ENCODE data around the gene PPP1R2.

Gene PPP1R2

DNA sequence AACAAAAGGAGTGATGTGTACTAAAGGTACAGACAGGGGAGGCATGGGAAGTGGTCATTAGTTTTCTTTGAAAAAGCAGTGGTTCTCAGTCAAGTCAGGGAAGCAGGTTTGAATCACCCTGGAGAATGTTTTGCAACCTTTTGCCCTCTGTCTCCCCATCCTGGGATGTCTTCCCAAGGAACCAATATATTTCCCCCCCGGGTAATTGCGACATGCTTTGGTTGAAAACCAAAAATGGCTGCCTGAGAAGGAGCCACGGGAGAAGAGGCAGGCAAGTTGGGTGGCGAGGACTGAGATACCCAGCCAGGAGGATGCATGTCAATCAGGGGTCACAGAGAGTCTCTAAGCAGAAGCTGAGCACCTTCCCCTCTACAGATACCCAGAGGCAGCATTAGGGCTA lies 20.2 kb upstream of the PPP1R2 start:
- no peak for DNase-seq

DNA sequence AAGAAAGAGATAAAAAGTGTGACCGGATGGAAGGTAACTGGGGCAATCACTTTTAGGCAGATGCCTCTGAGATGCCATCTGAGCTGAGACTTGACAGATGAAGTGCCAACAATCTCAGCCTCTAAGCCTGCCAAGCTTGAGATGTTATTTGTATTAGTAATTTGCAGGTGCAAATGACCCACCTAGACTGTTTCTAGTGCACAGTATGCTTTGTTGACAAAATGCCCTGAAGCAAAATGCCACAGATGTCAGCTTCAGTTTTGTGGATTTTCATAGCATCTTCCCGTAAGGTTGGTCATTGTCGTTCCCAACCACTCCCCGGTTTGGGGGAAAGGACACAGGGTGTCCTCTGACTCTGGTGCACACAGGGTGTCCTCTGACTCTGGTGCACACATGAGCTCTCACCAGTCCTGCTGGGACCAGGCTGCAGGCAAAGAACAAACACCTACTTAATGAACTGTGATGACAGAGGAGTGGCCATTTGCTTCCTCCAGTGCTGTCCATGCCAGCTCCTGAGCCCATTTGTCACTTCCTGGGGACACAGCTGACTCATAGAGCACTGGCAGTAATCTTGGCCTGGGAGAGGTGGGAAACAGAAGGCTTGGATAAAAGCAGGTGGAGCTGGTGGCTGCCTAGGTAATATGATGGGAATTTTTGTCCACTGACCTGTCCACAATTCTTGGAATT lies 16.7 kb upstream of the PPP1R2 start:
- no peak for DNase-seq

DNA sequence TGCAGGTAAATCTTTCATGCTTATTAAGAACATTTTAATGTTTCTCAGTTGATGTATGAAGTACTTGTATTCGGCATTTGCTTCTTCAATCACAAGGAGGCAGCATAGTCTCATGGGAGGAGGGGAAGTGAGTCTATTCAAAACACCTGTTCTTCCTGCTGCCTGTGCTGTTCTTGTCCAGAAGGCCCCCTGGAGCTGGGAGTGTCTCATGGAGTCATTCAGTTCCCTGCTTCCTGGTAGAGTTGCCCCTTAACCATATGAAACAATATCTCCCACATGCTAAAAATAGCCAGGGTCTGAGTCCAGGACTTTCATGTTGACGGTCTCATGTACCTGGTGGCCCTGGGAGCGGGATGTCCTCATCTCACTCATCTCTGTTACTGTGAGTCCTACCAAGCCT lies 15.5 kb upstream of the PPP1R2 start:
- DNase-seq: peak; percentile 88

DNA sequence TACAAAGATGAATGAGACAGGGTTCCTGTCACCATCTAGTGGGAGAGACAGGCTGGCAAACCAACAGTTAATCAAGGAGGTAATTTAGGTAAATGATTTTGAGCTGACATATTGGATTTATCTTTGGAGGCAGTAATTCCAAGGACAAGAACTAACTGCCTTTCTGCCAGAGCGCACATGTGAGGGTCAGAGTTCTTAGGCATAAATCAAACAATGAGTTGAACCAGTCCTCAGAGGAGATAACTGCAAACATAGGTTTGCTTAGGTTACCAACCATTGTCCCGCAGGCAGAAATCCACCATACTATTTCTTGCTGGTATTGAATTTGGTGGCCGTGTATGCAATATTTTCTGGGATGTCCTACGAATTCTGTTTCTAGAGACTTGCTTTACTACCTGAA lies 14.2 kb upstream of the PPP1R2 start:
- DNase-seq: peak; percentile 79

DNA sequence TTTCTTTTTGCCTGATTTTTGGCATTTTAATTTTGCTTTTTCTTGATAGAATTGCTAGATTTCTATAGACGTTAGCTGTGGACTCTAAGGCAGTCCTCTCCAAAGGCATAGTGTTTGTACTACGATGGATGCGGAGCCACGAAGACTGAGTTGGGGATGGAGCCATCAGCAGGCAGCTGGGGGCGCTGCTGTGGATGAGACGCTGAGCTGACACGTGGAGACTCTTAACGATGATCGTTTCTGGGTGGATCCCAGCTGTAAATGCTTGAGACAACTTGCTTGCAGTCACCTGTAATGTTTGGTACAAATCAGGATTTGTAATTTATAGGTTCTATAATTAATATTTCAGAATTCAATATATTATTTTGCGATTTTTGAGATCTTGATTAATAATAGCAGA lies 13.3 kb upstream of the PPP1R2 start:
- DNase-seq: no peak

DNA sequence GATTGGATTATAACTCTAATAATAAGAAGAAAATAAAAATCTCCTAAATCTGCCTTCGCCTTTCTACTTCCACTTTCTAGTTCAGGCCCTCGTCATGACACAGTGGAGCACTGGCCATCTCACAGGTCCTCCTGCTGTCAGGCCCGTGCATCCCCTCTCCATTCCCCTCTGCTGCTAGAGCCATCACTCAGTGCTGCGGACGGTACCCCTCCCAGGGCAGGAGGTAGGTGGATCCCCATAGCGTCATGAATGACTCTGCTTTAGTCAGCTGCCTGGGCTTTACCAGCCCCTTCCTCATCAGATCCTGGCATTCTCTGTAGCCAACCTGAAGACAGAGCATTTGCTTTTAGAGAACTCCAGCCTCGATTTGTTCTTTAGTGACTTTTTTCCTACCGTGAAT lies 12.0 kb upstream of the PPP1R2 start:
- no peak for DNase-seq

DNA sequence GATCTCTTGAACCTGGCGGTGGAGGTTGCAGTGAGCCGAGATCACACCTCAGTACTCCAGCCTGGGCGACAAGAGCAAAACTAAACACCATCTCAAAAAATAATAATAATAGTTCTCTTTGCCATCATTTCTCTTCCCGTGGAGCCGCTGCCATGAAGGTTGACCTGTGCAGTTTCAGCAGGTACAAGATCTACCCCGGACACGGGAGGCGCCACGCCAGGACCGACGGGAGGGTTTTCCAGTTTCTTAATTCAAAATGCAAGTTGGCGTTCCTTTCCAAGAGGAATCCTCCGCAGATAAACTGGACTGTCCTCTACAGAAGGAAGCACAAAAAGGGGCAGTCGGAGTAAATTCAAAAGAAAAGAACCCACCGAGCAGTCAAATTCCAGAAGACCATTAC lies 11.3 kb upstream of the PPP1R2 start:
- DNase-seq: no peak

DNA sequence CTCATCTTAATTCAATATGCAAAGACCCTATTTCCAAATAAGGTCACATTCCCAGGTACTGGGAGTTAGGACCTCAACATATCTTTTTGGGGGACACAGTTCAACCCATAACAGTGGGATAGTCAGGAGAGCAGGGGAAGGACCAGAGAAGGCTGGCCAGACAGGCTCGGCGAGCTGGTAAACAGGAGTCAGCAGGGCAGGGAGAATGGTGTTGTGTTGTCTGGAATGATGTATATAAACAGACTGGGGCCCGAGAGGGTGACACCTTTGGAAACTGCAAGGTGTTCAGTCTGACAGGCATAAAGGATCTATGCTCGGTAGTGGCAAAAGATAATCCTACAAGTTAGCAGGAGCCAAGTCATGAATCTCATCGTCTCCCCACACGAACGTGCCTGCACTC lies 10.1 kb upstream of the PPP1R2 start:
- no peak for DNase-seq

DNA sequence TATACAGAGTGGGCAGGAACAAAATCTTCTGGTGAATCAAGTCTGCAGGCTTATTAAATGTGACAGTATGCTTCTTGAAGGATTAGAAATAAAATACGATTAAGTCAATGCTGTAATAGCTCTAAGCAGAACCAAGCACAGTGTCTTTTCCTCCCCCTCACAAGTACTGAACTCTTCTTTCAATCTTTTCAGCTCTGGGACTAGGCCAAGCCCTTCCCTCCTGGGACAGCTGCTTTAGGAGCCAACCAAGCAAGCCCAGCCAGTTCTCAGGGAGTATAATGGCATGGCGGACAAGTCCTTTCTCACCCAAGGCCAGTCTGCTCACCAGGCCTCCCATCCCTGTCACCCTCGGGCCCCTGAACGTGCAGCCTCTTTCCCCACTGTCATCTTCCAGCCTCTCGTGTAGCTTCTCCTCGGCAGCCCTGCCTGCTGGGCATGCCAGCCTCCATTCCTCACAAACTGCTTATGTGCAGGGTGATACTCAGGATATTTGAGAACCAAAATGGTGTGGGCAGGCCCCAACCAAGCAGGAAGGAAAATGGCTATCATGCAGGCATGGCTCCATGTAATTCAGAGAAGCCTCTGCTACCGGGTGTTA lies 8.4 kb upstream of the PPP1R2 start:
- DNase-seq: peak; percentile 75

DNA sequence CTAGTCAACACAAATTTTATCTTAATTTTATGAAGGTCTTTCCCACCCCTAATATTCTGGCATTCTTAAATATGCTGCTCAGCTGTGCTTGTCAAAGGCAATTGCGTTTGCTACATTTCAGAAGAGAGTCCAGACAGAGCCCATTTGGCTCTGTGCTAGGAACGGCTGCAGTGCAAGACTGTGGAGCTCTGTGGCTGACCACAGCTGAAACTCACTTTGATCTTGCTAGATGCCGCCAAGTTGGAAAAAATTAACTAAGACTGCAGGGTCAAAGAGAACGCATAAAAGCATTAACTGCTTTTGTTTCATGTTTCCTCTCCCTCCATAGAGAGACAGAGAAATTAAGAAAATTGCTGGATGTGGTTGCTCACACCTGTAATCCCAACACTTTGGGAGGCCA lies 7.6 kb upstream of the PPP1R2 start:
- DNase-seq: no peak

DNA sequence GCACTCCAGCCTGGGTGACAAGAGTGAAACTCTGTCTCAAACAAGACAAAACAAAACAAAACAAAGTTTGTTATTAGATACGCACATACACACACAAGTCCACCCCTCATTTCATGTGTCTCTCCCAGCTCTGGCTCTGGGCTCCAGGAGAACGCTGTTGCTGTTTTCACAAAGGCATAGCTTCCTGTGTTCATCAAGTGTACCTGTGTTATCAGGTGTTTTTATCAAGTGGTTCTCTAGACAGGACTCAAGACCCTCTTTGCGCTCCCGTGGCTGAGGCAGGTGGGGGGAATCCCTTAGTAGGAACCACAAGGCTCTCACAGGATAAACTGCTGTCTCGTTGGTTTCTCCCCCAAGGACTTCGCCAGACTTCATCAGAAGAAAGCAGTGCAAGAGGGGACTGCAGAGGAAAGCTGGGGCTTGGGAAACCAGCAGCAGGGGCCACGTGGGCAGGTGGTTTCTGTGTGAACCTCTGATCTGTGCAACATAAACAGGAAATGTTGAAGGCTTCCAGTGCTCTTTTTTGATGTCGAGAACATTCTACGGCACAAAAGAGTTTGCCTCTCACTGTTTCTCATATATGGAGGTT lies 6.9 kb upstream of the PPP1R2 start:
- DNase-seq: no peak

DNA sequence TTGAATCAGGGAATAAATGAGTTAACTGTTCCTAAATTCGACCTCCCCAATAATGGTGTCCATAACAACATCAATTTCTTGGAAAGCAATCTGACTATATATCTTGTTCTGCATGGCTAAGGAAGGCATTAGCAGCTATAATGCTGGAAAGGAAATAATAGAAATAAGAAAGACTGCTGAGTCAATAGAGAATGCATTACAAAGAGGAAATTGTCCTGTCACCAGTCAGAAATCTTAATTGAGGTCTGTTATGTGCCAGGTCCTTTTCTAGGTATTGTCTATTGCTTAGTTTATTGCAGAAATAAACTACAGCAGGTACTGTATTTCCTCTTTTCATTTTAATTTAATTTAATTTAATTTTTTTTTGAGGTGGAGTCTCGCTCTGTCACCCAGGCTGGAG lies 5.9 kb upstream of the PPP1R2 start:
- no peak for DNase-seq

DNA sequence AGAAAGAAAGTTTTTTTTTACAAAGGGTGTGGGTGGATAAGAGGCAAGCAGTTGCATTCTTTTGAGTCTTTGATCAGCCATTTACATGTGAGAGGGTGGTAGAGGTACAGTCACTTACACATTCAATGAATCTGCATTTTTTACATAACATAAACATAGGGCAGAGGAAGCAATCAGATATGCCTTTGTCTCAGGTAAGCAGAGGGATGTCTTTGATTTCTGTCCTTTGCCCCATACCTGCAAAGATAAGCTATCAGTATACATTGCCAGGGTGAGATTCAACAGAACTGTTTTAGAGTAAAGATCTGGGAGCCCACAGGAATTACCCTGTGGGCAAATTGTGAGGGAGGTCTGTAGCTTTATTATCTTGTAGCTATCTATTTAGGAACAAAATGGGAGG lies 5.4 kb upstream of the PPP1R2 start:
- DNase-seq: no peak

DNA sequence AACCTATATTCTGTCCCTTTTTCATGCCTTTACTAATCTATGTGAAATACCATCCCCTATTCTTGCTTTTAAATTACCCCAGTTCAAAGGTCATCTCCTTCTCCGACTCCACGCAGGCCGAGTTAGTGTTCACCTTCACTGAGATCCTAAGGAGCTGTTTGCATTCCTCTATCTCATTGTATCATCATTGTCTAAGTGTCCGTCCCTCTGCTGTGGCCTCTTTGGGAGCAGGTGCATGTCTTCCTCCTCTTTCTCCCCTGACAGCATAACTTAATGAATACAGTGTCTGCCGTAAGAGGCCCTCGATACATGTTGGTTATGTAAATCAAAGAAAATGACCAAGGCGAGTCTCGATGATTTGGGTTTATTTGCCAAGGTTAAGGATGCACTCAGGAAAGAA lies 4.9 kb upstream of the PPP1R2 start:
- no peak for DNase-seq

DNA sequence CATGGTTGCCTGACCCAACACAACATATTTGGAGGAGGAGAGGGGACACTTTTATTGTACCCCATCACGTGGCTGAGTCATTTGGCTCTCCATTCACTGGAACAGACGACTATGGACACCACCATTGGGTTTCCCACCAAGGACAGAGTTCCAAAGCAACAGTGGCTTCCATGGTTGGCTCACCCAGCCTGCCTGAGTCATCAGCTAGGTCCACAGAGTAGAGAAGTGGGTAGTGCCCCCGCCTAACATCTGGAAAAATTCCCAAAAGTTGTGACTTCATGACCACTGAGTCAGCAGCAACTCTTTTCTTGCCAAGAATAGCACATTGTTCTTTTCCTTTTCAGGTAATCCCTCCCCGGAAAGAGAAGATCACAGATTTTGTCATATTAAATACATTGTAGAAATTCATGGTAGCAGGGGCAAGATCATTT lies 3.0 kb upstream of the PPP1R2 start:
- no peak for DNase-seq

DNA sequence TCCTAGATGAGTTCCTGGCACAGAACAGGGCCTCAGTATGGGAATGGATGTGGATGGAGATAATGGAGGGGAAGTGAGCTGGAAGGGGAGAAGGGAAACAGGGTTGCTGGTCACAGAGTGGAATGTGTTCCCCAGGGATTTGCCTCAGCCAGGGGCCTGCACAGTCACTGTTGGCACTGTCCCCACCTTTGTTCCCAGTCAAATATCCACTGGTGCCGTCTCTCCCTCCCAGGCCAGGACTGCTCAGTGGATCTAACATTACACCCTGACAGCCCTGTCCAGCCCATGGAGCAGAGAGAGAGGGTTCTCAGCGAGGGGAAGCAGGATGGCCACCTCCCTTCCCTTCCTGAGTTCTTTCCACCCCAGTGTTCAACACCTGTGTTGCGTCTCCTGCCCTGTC lies 1.5 kb upstream of the PPP1R2 start:
- DNase-seq: no peak

DNA sequence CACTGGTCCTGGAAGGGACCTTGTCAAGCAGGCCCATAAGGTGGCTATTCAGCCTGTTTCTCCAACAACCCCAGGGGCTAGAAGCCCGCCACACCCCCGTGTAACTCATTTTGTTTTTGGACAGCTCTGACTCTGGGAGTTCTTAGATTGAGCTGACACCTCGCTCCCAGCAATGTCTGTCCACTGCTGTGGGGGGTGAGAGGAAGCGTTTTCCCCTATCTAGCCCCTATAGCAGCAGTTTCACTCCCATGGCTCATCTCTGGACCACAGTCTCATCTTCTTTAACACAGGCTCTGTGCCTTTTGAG lies 1.1 kb upstream of the PPP1R2 start:
- DNase-seq: no peak

DNA sequence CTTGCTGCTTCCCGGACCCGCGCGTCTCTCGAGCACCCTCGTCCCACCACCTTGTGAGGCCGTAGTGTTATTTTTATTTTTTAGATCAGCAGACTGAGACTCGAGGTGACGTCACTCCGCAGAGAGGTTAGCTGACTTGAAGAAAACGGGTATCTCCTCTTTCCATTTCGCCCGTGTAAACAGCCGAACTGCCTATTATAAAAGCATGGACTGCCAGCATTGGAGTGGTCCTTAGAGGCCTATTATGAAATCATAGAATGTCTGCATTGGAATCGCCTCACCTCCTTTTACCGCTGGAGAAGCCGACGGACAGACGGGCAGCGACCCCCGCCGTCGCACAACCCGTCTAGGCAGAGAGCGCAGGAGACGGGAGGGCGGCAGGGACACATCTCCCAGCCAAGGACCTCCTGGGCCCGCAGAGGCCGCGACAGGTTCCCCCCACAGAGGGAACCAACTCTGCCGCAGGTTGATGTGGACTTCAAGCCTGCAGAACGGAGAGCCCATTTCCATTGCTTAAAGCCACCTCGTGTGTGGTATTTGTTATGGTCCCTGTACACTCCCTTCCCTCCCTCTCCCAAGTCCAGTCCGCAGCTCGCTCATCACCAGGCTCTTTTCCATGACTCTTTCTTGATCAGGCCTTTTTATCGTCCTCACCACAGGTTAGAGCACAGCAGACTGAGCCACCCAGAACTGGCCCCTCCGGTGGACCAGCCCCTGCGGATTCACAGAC lies 540 bp upstream of the PPP1R2 start:
- DNase-seq: peak; percentile 69

DNA sequence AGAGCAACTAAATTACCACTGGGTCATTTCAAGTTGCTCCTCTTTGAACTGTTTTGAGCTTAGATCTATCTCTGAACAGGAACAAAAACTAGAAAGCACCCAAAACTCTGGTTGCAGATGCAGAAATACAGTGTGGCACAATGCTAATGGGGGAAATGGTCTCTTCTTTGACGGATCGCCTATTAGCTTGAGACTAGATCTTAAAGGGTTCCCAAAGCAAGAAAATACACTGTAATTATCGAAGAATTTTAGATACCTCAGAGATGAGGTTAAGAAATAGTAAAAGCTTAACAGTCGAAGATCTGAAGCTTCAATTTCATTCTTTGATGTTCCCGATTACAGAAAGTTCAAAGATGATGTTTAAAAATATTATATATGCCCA lies 818 bp downstream of the PPP1R2 start:
- DNase-seq: peak; percentile 53

DNA sequence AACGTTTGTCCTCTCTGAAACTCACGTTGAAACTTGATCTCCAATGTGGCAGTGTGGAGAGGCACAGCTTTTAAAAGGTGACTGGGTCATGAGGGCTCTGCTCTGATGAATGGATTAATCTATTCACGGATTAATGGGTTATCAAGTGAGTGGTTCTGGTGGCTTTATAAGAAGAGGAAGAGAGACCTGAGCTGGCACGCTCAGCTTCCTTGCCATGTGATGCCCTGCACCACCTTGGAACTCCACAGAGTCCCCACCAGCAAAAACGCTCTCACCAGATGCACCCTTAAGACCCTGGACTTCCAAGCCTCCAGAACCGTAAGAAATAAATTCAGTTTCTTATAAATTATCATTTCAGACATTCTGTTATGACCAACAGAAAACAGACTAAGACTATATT lies 2.6 kb downstream of the PPP1R2 start:
- peak; percentile 85 for DNase-seq

DNA sequence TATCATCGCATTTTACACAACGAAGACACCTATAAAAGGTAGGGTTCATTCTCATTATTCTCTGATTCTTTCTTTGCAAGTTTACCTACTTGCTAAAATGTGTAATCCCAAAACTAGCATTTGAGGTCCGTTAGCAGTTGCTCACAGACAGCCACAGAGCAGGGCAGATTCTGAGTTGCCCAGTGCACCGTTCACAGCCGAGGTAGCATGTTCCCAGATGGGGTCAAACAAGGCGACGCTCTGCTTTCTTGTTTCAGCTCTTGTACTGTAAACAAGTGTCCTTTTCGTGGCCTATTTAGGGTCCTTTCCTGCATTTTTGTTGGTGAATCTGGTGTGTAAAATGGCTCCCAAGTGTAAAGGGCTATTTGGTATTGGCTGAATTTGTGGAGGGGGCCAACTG lies 3.1 kb downstream of the PPP1R2 start:
- peak; percentile 53 for DNase-seq

DNA sequence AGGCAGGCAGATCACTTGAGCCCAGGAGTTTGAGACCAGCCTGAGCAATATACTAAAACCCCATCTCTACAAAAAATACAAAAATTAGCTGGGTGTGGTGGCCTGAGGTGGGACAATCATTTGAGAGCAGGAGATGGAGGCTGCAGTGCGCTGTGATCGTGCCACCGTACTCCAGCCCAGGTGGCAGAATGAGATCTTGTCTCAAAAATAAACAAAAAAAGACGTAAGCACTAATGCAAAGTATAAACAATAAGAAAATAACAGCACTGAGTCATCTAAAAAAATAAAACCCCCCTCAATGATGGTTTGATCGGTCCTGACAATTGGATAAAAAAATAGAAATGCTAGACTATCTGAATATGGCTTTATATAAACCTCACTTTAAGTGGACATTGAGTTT lies 3.6 kb downstream of the PPP1R2 start:
- no peak for DNase-seq

DNA sequence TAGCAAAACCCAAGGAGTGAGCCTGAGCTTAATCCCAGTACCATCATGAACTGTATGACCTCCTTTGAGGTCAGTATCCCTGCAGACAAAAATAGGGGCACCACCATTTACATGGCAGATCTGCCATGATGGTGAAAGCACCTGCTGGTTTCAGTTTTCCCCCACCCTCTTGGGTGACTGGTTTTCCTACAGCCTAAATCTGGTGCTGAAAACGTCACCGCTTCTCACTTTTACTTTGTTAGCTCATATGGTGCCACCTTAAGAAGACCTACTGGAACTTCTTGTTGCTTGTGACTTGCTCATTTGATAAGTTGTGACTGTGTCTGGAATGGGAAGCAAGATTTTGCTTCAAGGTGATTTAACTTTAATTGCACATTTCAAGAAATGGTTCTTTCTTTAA lies 5.1 kb downstream of the PPP1R2 start:
- peak; percentile 37 for DNase-seq

DNA sequence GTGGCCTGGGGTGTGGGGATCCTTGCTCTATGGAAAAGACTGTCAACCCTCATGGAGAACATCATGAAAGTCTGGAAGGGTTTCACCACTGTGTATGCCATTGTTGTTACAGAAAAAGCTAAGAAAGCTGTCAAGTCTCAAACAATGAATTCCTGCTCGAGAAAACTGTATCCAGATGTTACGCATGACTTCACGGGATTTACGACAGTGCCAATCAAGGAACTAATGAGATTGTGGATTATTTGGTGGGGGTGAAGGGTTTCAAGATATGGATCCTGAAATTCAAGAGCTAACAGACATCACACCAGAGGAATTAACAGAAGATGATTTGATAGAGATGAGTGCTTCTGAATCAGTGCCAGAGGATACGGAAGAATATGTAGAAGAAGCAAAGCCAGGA lies 7.8 kb downstream of the PPP1R2 start:
- peak; percentile 89 for DNase-seq

Measured in NCI-H82 (cell line).